ENCODE results near the gene ARL2. TPM values are rescaled to one million over a fixed set of nuclear protein-coding genes. Genes with fewer than 3 reads are reported as not detected.

ARL2 gene
- polyA plus RNA-seq, 1 donor, result 93.7 TPM

Other genes starting within 250 kb of the ARL2 start
- gene SF1, start 235.6 kb upstream of the ARL2 start, polyA plus RNA-seq (ENCODE audit: insufficient read length), result 225 TPM
- gene MAP4K2, start 210.9 kb upstream of the ARL2 start, polyA plus RNA-seq (ENCODE audit: insufficient read length), result 9.2 TPM
- gene MEN1, start 203.6 kb upstream of the ARL2 start, polyA plus RNA-seq (ENCODE audit: insufficient read length), result 18.4 TPM
- 0.91 TPM for gene CDC42BPG, start 169.5 kb upstream of the ARL2 start, polyA plus RNA-seq (ENCODE audit: insufficient read length)
- gene EHD1, start 135.5 kb upstream of the ARL2 start, polyA plus RNA-seq (ENCODE audit: insufficient read length), result 105 TPM
- gene ATG2A, start 97.0 kb upstream of the ARL2 start, polyA plus RNA-seq (ENCODE audit: insufficient read length), result 12.0 TPM
- gene PPP2R5B, start 89.5 kb upstream of the ARL2 start, polyA plus RNA-seq (ENCODE audit: insufficient read length), result 9.9 TPM
- gene GPHA2, start 78.3 kb upstream of the ARL2 start, polyA plus RNA-seq (ENCODE audit: insufficient read length), result 0.35 TPM
- gene MAJIN, start 42.1 kb upstream of the ARL2 start, polyA plus RNA-seq (ENCODE audit: insufficient read length), result not detected
- gene BATF2, start 17.2 kb upstream of the ARL2 start, polyA plus RNA-seq (ENCODE audit: insufficient read length), result 0.97 TPM
- 25.1 TPM for gene SNX15, start 13.3 kb downstream of the ARL2 start, polyA plus RNA-seq (ENCODE audit: insufficient read length)
- 12.5 TPM for gene SAC3D1, start 27.1 kb downstream of the ARL2 start, polyA plus RNA-seq (ENCODE audit: insufficient read length)
- gene NAALADL1, start 44.4 kb downstream of the ARL2 start, polyA plus RNA-seq (ENCODE audit: insufficient read length), result 6.4 TPM
- gene CDCA5, start 69.9 kb downstream of the ARL2 start, polyA plus RNA-seq (ENCODE audit: insufficient read length), result 8.1 TPM
- 21.0 TPM for gene ZFPL1, start 70.1 kb downstream of the ARL2 start, polyA plus RNA-seq (ENCODE audit: insufficient read length)
- 123 TPM for gene VPS51, start 82.1 kb downstream of the ARL2 start, polyA plus RNA-seq (ENCODE audit: insufficient read length)
- 16.4 TPM for gene TM7SF2, start 97.7 kb downstream of the ARL2 start, polyA plus RNA-seq (ENCODE audit: insufficient read length)
- 4.3 TPM for gene ZNHIT2, start 103.5 kb downstream of the ARL2 start, polyA plus RNA-seq (ENCODE audit: insufficient read length)
- gene FAU, start 108.0 kb downstream of the ARL2 start, polyA plus RNA-seq (ENCODE audit: insufficient read length), result 1,074 TPM
- gene MRPL49, start 108.2 kb downstream of the ARL2 start, polyA plus RNA-seq (ENCODE audit: insufficient read length), result 24.2 TPM
- gene SYVN1, start 120.4 kb downstream of the ARL2 start, polyA plus RNA-seq (ENCODE audit: insufficient read length), result 38.2 TPM
- not detected for gene SPDYC, start 156.1 kb downstream of the ARL2 start, polyA plus RNA-seq (ENCODE audit: insufficient read length)
- 73.1 TPM for gene CAPN1, start 167.8 kb downstream of the ARL2 start, polyA plus RNA-seq (ENCODE audit: insufficient read length)
- 28.8 TPM for gene POLA2, start 247.8 kb downstream of the ARL2 start, polyA plus RNA-seq (ENCODE audit: insufficient read length)

Measured in forelimb muscle (tissue), 1 donor.